ENCODE measurements around the gene LIPA.

DNA sequence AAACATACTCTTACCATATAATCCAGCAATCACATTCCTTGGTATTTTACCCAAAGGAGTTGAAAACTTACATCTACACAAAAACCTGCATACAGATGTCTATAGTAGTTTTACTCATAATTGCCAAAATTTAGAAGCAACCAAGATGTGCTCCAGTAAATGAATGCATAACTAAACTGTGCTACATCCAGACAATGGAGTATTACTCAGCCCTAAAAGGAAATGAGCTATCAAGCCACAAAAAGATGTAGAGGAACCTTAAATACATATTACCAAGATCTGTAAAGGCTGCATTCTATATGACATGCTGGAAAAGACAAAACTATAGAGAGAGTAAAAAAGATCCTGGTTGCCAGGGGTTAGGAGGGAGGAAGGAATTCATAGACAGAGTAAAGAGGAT, 22.6 kb downstream of the LIPA start:
- no peak for TF ChIP-seq EZH2 (IDR thresholded peaks at IDR 0.05; ENCODE audit: insufficient read depth, low read length)
- TF ChIP-seq, protein P1, sequence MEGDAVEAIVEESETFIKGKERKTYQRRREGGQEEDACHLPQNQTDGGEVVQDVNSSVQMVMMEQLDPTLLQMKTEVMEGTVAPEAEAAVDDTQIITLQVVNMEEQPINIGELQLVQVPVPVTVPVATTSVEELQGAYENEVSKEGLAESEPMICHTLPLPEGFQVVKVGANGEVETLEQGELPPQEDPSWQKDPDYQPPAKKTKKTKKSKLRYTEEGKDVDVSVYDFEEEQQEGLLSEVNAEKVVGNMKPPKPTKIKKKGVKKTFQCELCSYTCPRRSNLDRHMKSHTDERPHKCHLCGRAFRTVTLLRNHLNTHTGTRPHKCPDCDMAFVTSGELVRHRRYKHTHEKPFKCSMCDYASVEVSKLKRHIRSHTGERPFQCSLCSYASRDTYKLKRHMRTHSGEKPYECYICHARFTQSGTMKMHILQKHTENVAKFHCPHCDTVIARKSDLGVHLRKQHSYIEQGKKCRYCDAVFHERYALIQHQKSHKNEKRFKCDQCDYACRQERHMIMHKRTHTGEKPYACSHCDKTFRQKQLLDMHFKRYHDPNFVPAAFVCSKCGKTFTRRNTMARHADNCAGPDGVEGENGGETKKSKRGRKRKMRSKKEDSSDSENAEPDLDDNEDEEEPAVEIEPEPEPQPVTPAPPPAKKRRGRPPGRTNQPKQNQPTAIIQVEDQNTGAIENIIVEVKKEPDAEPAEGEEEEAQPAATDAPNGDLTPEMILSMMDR (IDR thresholded peaks at IDR 0.05; ENCODE audit: insufficient read depth, low read depth, low read length), result no peak

Measured in astrocyte (in vitro differentiated cells and primary cell).